H1 (cell line): Measurements from ENCODE around the gene ACTG1. TPM values are rescaled to one million over a fixed set of nuclear protein-coding genes. Genes with fewer than 3 reads are reported as not detected.

ENCODE experiments used
- ASH2L ChIP-seq: fragments of 200-600, 300-600 bp; sonication (generic); IDR thresholded peaks from one replicate; pipeline ENCODE4 v1.7.1; 2017; ENCODE audit warnings: low read length
- KDM5A ChIP-seq: fragments of 200-600 bp; IDR thresholded peaks from 2 replicates; pipeline ENCODE4 v1.7.1; 2012; ENCODE audit warnings: mild to moderate bottlenecking, low read length, inconsistent platforms, mixed read lengths
- PHF8 ChIP-seq: fragments of 200-600 bp; sonication (generic); conservative IDR thresholded peaks from 2 replicates; pipeline ENCODE4 v1.7.1; 2012; ENCODE audit warnings: low read depth, mild to moderate bottlenecking, inconsistent platforms, low read length, moderate library complexity
- RNF2 ChIP-seq: fragments of 200-900, 300-1000 bp; sonication (generic); IDR thresholded peaks from 2 replicates; pipeline ENCODE4 v1.7.1; 2016; ENCODE audit warnings: borderline replicate concordance, low read depth, mild to moderate bottlenecking, antibody characterized with exemption, low read length; ENCODE audit not compliant: poor library complexity, severe bottlenecking; ENCODE audit errors: missing control alignments
- TEAD4 ChIP-seq: IDR thresholded peaks from 2 replicates; pipeline ENCODE4 v1.6.1; 2012; ENCODE audit warnings: low read depth, low read length, inconsistent platforms, mixed read lengths
- polyA plus RNA-seq, 7 experiments: library from polyadenylated mRNA; depleted of rRNA in 3 of 7; stranded (reverse) in 5 of 7; unstranded in 2 of 7; fragments of >200 nt in 5 of 7; fragments of 200-250 nt in 2 of 7; gene quantifications; 1 replicate in 5 of 7; 2 replicates in 1 of 7; 4 replicates in 1 of 7; pipeline versions ENCODE4 v1.2.1 to v1.2.3, GENCODE V29; 2011 to 2013; ENCODE audit warnings: missing spikeins in 2 of 7, mixed read lengths in 2 of 7
- total RNA-seq: library from RNA; stranded (reverse); fragmentation: NEBNext Ultra II Directional; extraction: Animal tissue kit (Norgen Biotek cat#: 25700); gene quantifications from 2 replicates; pipeline ENCODE4 v1.2.1, GENCODE V29; 2021

Gene ACTG1
- total and polyA plus RNA-seq, 2 of the 8 experiments (the other 6 are each of a cell fraction or from before 2014, with no cell fraction given) = 3,535 to 5,010 TPM

- TF ChIP-seq RNF2 (no peak), ASH2L (no peak), PHF8 (no peak), TEAD4 (no peak), KDM5A (no peak)
Observed at GRCh38 chr17:81469266-81469665, 43.3 kb downstream of the ACTG1 start (continued).
